Upper lobe of left lung (tissue), 6 donors: ENCODE results near the gene CST7. TPM values are rescaled to one million over a fixed set of nuclear protein-coding genes. Genes with fewer than 3 reads are reported as not detected.

ENCODE experiments used
- ATAC-seq, 2 donors: fragments of 200-7000 bp; cut with Tn5 transposase; one replicate each; pipeline ENCODE4 v1.9.1; 2022; ENCODE audit warnings: mild to moderate bottlenecking in 2 of 2, moderate library complexity in 2 of 2; ENCODE audit not compliant: low FRiP score in 2 of 2
- DNase-seq, 2 donors: peaks; one replicate each; pipeline ENCODE4 v3.0.0-alpha.2; 2019 to 2020
- H3K27ac ChIP-seq, 4 donors: fragments of 200-600 bp; sonication (generic); one replicate each; pipeline ENCODE4 v1.5.1; 2016 to 2019
- H3K27me3 ChIP-seq, 4 donors: fragments of 200-600 bp; sonication (generic); one replicate each; pipeline ENCODE4 v1.5.1; 2017 to 2019
- H3K36me3 ChIP-seq, 4 donors: fragments of 200-600 bp; sonication (generic); one replicate each; pipeline ENCODE4 v1.5.1; 2016 to 2019
- H3K4me1 ChIP-seq, 4 donors: fragments of 200-600 bp; sonication (generic); one replicate each; pipeline ENCODE4 v1.5.1; 2018 to 2019
- H3K4me3 ChIP-seq, 4 donors: fragments of 200-600 bp; sonication (generic); one replicate each; pipeline ENCODE4 v1.5.1; 2017 to 2019; ENCODE audit warnings: mild to moderate bottlenecking in 2 of 4, moderate library complexity in 1 of 4
- H3K9me3 ChIP-seq, 4 donors: fragments of 200-600 bp; sonication (generic); one replicate each; pipeline ENCODE4 v1.5.1; 2018 to 2019
- EP300 ChIP-seq, 4 donors: sonication (generic); formaldehyde crosslinking; IDR thresholded peaks; one replicate each; pipeline ENCODE4 v1.5.1; 2017; ENCODE audit warnings: antibody characterized with exemption in 4 of 4, control low read depth in 2 of 4
- POLR2A ChIP-seq, 4 donors: fragments of 450-650 bp; IDR thresholded peaks; one replicate each; pipeline ENCODE4 v1.5.1; 2016 to 2017; ENCODE audit warnings: antibody characterized with exemption in 4 of 4, mild to moderate bottlenecking in 2 of 4
- POLR2AphosphoS5 ChIP-seq, 2 donors: sonication (generic); formaldehyde crosslinking; IDR thresholded peaks; one replicate each; pipeline ENCODE4 v1.5.1; 2017; ENCODE audit warnings: antibody characterized with exemption in 2 of 2
- WGBS, 2 donors: methylation state at CpG; one replicate each; pipeline ENCODE4 v1.1.5; 2017 to 2018; 5-methylcytosine and 5-hydroxymethylcytosine counted together
- total RNA-seq, 6 donors: library from RNA; depleted of rRNA in 4 of 6; stranded (reverse); fragments of >200 nt in 4 of 6; gene quantifications; one replicate each; pipeline versions ENCODE4 v1.1.0 to v1.2.1, GENCODE V29; 2016 to 2021
- TF ChIP-seq, protein P1 (sequence below), 6 experiments: fragments of 450-650 bp in 4 of 6; fragments of 200-600 bp in 2 of 6; sonication (generic) in 2 of 6; IDR thresholded peaks; one replicate each; pipeline ENCODE4 v1.5.1; 2016 to 2019; ENCODE audit warnings: antibody characterized with exemption in 6 of 6
- donor health status: DM: no; HTN: no; CAD: no; lungs with moderate emphysema.
- donor health status: DM: no; HTN: yes; CAD: no; lungs with severe emphysema.

CST7 gene, protein sequence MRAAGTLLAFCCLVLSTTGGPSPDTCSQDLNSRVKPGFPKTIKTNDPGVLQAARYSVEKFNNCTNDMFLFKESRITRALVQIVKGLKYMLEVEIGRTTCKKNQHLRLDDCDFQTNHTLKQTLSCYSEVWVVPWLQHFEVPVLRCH
- total RNA-seq, result 10 to 100 TPM in 5 of 6 donors, not detected in 1; 13.7 to 28.3 (median 15.4) TPM

DNA sequence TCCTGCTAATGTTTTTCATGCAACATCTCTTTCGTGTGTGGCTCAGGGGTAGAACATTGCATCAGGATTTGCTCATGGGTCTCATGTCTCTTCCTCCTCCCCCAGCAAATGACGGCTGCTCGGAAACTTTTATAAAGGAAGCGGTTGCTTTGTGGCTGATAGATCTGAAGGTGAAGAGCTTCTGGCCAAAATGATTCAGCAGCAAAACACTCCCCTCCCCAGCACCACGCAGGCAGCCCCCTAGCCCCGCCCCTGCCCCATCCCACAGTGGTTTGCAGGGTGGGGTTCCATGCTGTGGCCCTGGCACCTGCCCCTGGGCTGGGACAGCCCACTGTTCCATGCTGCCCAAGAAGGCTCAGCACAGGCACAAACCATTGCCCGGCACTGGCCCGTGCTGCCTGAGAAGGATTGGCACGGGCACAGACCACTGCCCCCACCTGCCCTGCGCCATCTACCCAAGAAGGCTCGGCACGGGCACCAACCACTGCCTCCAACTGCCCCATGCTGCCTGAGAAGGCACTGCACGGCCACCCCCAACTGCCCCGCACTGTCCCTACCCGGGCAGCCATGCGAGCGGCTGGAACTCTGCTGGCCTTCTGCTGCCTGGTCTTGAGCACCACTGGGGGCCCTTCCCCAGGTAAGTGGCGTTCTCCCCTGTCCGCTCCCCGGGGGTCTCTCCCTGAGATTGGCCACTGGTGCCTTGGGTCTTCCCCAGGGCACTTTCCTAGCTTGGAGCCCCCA is at the start of gene CST7:
Gene CST7 (plus strand): TSS at position 331 of the 741 bp plus-strand sequence. CDS start 237 bp downstream, at position 568.
- 65 to 71% methylated on average over 6 to 20 of the region's 20 CpGs for WGBS, 2 donors
- Histone ChIP-seq H3K9me3 (peaks cover 0 to 5% (median 2%) of the 10 kb centered on the region in 4 donors), H3K27me3 (no peaks in the 10 kb centered on the region), H3K27ac (peak within 1 kb of the TSS; percentile 69 to 90 (median 81)), H3K4me1 (peaks cover 0 to 6% (median 0%) of the 10 kb centered on the region in 4 donors), H3K36me3 (peaks cover 0 to 6% (median 2%) of the 10 kb centered on the region in 4 donors), H3K4me3 (peak within 1 kb of the TSS in 3 of 4 donors; percentile 36 to 46 (median 40))
- DNase-seq (peak; percentile 69 to 81), ATAC-seq (peak; percentile 59 to 85)
- TF ChIP-seq, protein P1, sequence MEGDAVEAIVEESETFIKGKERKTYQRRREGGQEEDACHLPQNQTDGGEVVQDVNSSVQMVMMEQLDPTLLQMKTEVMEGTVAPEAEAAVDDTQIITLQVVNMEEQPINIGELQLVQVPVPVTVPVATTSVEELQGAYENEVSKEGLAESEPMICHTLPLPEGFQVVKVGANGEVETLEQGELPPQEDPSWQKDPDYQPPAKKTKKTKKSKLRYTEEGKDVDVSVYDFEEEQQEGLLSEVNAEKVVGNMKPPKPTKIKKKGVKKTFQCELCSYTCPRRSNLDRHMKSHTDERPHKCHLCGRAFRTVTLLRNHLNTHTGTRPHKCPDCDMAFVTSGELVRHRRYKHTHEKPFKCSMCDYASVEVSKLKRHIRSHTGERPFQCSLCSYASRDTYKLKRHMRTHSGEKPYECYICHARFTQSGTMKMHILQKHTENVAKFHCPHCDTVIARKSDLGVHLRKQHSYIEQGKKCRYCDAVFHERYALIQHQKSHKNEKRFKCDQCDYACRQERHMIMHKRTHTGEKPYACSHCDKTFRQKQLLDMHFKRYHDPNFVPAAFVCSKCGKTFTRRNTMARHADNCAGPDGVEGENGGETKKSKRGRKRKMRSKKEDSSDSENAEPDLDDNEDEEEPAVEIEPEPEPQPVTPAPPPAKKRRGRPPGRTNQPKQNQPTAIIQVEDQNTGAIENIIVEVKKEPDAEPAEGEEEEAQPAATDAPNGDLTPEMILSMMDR (IDR thresholded peaks at IDR 0.05), result no peak
- TF ChIP-seq POLR2A (IDR thresholded peaks at IDR 0.05), result peak in 1 of 4 donors; percentile 48
- peak in 1 of 2 donors; percentile 57 for TF ChIP-seq POLR2AphosphoS5 (IDR thresholded peaks at IDR 0.05)
- TF ChIP-seq EP300 (IDR thresholded peaks at IDR 0.05), result no peak

DNA sequence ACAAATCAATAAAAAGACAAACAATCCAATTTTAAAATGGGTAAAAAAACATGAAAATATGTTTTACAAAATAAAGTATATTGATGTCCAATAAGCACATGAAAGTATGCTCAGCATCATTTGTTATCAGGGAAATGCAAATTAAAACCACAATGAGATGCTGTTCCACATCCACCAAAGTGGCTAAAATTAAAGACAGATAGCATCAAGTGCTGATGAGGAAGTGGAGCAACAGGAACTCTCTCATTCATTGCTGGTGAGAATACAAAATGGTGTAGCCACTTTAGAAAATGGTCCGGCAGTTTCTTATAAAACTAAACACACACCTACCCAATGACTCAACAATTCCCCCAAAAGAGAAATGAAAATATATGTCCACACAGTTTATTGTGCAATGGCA is 42.3 kb upstream of the CST7 start:
- DNase-seq (no peak), ATAC-seq (no peak)
- Histone ChIP-seq H3K9me3 (peaks cover 0 to 21% (median 9%) of the 10 kb centered on the region in 4 donors), H3K4me3 (no peak overlapping the region), H3K36me3 (no peaks in the 10 kb centered on the region), H3K27ac (no peak overlapping the region), H3K4me1 (no peaks in the 10 kb centered on the region), H3K27me3 (no peaks in the 10 kb centered on the region)
- TF ChIP-seq POLR2A (IDR thresholded peaks at IDR 0.05) (no peak), POLR2AphosphoS5 (IDR thresholded peaks at IDR 0.05) (no peak), EP300 (IDR thresholded peaks at IDR 0.05) (no peak)
- TF ChIP-seq, protein P1 (IDR thresholded peaks at IDR 0.05), result no peak
- WGBS, 2 donors, result 87 to 90% methylated on average over 1 of the region's 1 CpG

DNA sequence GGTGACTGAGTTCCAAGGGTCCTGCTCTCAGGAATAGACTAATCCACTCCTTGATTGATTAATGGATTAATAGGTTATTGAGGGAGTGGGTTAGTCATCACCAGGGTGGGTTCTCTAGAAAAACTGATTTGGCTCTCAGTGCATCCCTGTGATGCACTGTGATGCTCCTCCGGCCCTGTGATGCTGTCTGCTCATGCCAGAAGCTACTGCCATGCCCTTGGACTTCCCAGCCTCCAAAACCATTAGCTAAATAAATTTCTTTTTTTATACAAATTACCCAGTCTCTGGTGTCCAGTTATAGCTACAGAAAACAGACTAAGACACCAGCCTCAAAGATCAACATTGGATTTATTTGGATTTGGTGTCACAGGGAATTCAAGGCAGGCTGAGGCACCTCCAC is 40.4 kb upstream of the CST7 start:
- Histone ChIP-seq H3K27ac (no peak overlapping the region), H3K9me3 (peaks cover 0 to 21% (median 9%) of the 10 kb centered on the region in 4 donors), H3K36me3 (no peaks in the 10 kb centered on the region), H3K4me1 (no peaks in the 10 kb centered on the region), H3K27me3 (no peaks in the 10 kb centered on the region), H3K4me3 (no peak overlapping the region)
- TF ChIP-seq POLR2A (IDR thresholded peaks at IDR 0.05) (no peak), EP300 (IDR thresholded peaks at IDR 0.05) (no peak), POLR2AphosphoS5 (IDR thresholded peaks at IDR 0.05) (no peak)
- DNase-seq (no peak), ATAC-seq (no peak)
- WGBS, 2 donors, result 96 to 100% methylated on average over 1 of the region's 1 CpG

DNA sequence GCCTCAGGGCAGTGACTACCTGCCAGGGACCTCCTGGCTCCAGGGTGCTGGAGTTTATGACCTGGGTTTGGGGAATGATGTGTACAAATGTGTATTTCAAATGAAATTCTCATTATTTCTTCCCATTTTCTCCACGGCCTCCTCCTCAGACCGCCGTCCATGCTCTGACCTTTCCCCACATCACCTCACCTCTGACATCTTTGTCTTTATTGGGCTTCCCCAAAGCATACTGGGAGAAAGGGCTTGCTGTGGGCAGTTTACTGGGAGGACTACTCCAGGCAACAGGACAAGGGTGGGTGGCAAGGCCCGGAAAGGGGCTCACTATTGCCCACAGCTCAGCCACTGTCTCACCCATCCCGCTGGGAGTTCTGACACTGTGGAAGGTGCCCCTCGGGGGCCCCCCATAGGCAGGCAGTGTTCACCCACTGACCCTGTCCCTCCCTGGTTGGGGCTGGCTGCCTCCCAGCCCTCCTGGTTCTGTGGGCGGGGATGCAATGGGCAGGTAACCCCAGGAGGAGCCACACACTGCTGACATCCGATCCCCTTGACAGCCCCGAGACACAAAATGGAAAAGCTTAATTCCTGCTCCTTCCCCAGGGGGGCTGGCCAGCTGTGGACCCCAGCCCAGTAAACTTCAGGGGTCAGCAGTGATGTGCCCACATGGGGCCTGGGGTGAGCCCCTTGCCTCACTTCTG is 39.8 kb upstream of the CST7 start:
- no peaks in the 10 kb centered on the region for H3K36me3 ChIP-seq
- no peak for DNase-seq
- TF ChIP-seq, protein P1 (IDR thresholded peaks at IDR 0.05), result no peak
- no peak for TF ChIP-seq POLR2A (IDR thresholded peaks at IDR 0.05)
- no peak for TF ChIP-seq POLR2AphosphoS5 (IDR thresholded peaks at IDR 0.05)
- no peak for TF ChIP-seq EP300 (IDR thresholded peaks at IDR 0.05)
- no peak overlapping the region for H3K27ac ChIP-seq
- H3K9me3 ChIP-seq, result peaks cover 0 to 21% (median 9%) of the 10 kb centered on the region in 4 donors
- no peak overlapping the region for H3K4me3 ChIP-seq
- H3K27me3 ChIP-seq, result no peaks in the 10 kb centered on the region
- peak in 1 of 2 donors; percentile 49 for ATAC-seq
- WGBS, 2 donors, result 92 to 95% methylated on average over 7 to 9 of the region's 9 CpGs
- H3K4me1 ChIP-seq, result no peaks in the 10 kb centered on the region

GRCh38 chr20:24909861-24910260 is 39.2 kb upstream of the CST7 start:
- no peaks in the 10 kb centered on the region for H3K27me3 ChIP-seq
- no peak overlapping the region for H3K27ac ChIP-seq
- TF ChIP-seq POLR2AphosphoS5 (IDR thresholded peaks at IDR 0.05) (no peak), EP300 (IDR thresholded peaks at IDR 0.05) (no peak), POLR2A (IDR thresholded peaks at IDR 0.05) (no peak)
- TF ChIP-seq, protein P1 (IDR thresholded peaks at IDR 0.05), result no peak
- no peaks in the 10 kb centered on the region for H3K4me1 ChIP-seq
- peaks cover 0 to 21% (median 9%) of the 10 kb centered on the region in 4 donors for H3K9me3 ChIP-seq
- WGBS, 2 donors, result 93 to 94% methylated on average over 4 of the region's 4 CpGs
- H3K36me3 ChIP-seq, result no peaks in the 10 kb centered on the region
- H3K4me3 ChIP-seq, result no peak overlapping the region
- DNase-seq (no peak), ATAC-seq (no peak)
